HepG2 (cell line): ENCODE data around the gene IGLON5. TPM values are rescaled to one million over a fixed set of nuclear protein-coding genes. Genes with fewer than 3 reads are reported as not detected.

Source experiments
- ATAC-seq: fragments of 200-7000 bp; cut with Tn5 transposase; 3 replicates; pipeline ENCODE4 v1.9.1; 2020; ENCODE audit warnings: mild to moderate bottlenecking, moderate library complexity
- BruUV-seq: library from RNA; stranded (reverse); fragments of 400-500 nt; replicated peaks from 2 replicates; lab custom pipeline; 2021; lab: Mats Ljungman, UMichigan
- CTCF ChIA-PET: fragments of 300-600 bp; formaldehyde crosslinking; extraction: SDS; loops from one replicate; lab custom pipeline; 2021; ENCODE audit warnings: low total read pairs, inconsistent platforms, low intra/inter-chr PET ratio; lab: Yijun Ruan, JAX
- POLR2A ChIA-PET: fragments of 350-600 bp; sonication (Branson Sonifier 250); formaldehyde crosslinking; loops from one replicate; lab custom pipeline; 2020; ENCODE audit warnings: antibody characterized with exemption, inconsistent platforms; lab: Yijun Ruan, JAX
- DNase-seq: peaks from one replicate; pipeline ENCODE4 v3.0.0-alpha.2; 2015; ENCODE audit warnings: low spot score
- FAIRE-seq: peaks from 3 replicates; lab custom pipeline; 2011; peaks lifted over from hg19 to GRCh38; lab: Jason Lieb, UNC
- H2AFZ ChIP-seq: one replicate; pipeline ENCODE4 v1.6.1; 2011; ENCODE audit warnings: low read length, inconsistent platforms
- H3K27ac ChIP-seq: fragments of 300-600 bp; 3 replicates; pipeline ENCODE4 v1.8.0; 2011; ENCODE audit warnings: mixed run types, mild to moderate bottlenecking, mixed read lengths, low read length, inconsistent platforms; ENCODE audit not compliant: insufficient read depth; ENCODE audit errors: extremely low read length
- H3K27me3 ChIP-seq, 2 experiments: fragments of 200-600 bp in 1 of 2; 2 replicates in 1 of 2; 3 replicates in 1 of 2; pipeline versions ENCODE4 v1.6.0 to v1.8.0; 2011; ENCODE audit warnings: low read length in 2 of 2, mild to moderate bottlenecking in 2 of 2, moderate library complexity in 2 of 2, inconsistent platforms in 1 of 2; ENCODE audit not compliant: insufficient read depth in 2 of 2, control insufficient read depth in 1 of 2
- H3K36me3 ChIP-seq, 2 experiments: fragments of 200-600 bp in 1 of 2; replicated peaks in 1 of 2; 2 replicates in 1 of 2; 3 replicates in 1 of 2; pipeline versions ENCODE4 v1.5.1 to v1.8.0; 2011; ENCODE audit warnings: low read length in 2 of 2, inconsistent platforms in 1 of 2; ENCODE audit not compliant: insufficient read depth in 2 of 2, control insufficient read depth in 1 of 2
- H3K4me1 ChIP-seq: 2 replicates; pipeline ENCODE4 v1.5.1; 2012; ENCODE audit warnings: low read length, inconsistent platforms; ENCODE audit not compliant: insufficient read depth
- H3K4me2 ChIP-seq: 2 replicates; pipeline ENCODE4 v1.6.0; 2011; ENCODE audit warnings: low read depth, low read length, inconsistent platforms
- H3K4me3 ChIP-seq, 3 experiments: fragments of 200-600 bp in 1 of 3; sonication (generic), shearing (Covaris generic) in 1 of 3; replicated peaks in 1 of 3; 2 replicates each; pipeline ENCODE4 v1.5.1; 2011 to 2016; ENCODE audit warnings: low read length in 3 of 3, inconsistent platforms in 2 of 3, low read depth in 2 of 3, mild to moderate bottlenecking in 2 of 3, control low read depth in 1 of 3, mixed read lengths in 1 of 3; ENCODE audit not compliant: insufficient read depth in 1 of 3
- H3K79me2 ChIP-seq: one replicate; pipeline ENCODE4 v1.6.1; 2011; ENCODE audit warnings: low read length, inconsistent platforms; ENCODE audit not compliant: insufficient read depth
- H3K9ac ChIP-seq: 2 replicates; pipeline ENCODE4 v1.6.0; 2011; ENCODE audit warnings: mild to moderate bottlenecking, low read depth, low read length, inconsistent platforms; ENCODE audit not compliant: insufficient read depth
- H3K9me3 ChIP-seq: 2 replicates; pipeline ENCODE4 v1.5.1; 2012; ENCODE audit warnings: mild to moderate bottlenecking, low read length
- H4K20me1 ChIP-seq: 2 replicates; pipeline ENCODE4 v1.6.0; 2011; ENCODE audit warnings: inconsistent platforms, mild to moderate bottlenecking, low read length, moderate library complexity; ENCODE audit not compliant: insufficient read depth
- AGO1 ChIP-seq: fragments of 200-400 bp; formaldehyde crosslinking; IDR thresholded peaks from 2 replicates; pipeline ENCODE4 v1.6.1; 2017; ENCODE audit warnings: mild to moderate bottlenecking, low read depth, low read length, moderate library complexity; ENCODE audit not compliant: poor library complexity, severe bottlenecking
- AKAP8 ChIP-seq: sonication (generic); formaldehyde crosslinking; IDR thresholded peaks from 2 replicates; pipeline ENCODE4 v1.5.1; 2020; ENCODE audit warnings: mild to moderate bottlenecking, missing genetic modification reagents
- CBFB ChIP-seq: sonication (generic); formaldehyde crosslinking; IDR thresholded peaks from 2 replicates; pipeline ENCODE4 v1.4.0; 2020; ENCODE audit warnings: missing genetic modification reagents
- DPF2 ChIP-seq: sonication (generic); formaldehyde crosslinking; IDR thresholded peaks from 2 replicates; pipeline ENCODE4 v1.4.0; 2020; ENCODE audit warnings: mild to moderate bottlenecking, low read depth, missing genetic modification reagents, borderline replicate concordance
- ESRRA ChIP-seq: sonication (generic); formaldehyde crosslinking; IDR thresholded peaks from 2 replicates; pipeline ENCODE4 v1.5.1; 2020; ENCODE audit warnings: mild to moderate bottlenecking, low read depth, missing genetic modification reagents
- GMEB1 ChIP-seq: sonication (generic); formaldehyde crosslinking; IDR thresholded peaks from 2 replicates; pipeline ENCODE4 v1.5.1; 2020; ENCODE audit warnings: missing genetic modification reagents, mild to moderate bottlenecking, borderline replicate concordance
- ISX ChIP-seq: sonication (generic); formaldehyde crosslinking; conservative IDR thresholded peaks from 2 replicates; pipeline ENCODE4 v1.5.0; 2020; ENCODE audit warnings: missing genetic modification reagents
- MED8 ChIP-seq: sonication (generic); formaldehyde crosslinking; IDR thresholded peaks from 2 replicates; pipeline ENCODE4 v1.8.1; 2023; ENCODE audit warnings: mild to moderate bottlenecking, missing genetic modification reagents; ENCODE audit not compliant: insufficient replicate concordance
- RBFOX2 ChIP-seq: fragments of 200-400 bp; formaldehyde crosslinking; IDR thresholded peaks from 2 replicates; pipeline ENCODE4 v1.6.1; 2017; ENCODE audit warnings: low read depth, mild to moderate bottlenecking, low read length
- RCOR2 ChIP-seq: IDR thresholded peaks from 2 replicates; pipeline ENCODE4 v1.6.1; 2016; ENCODE audit warnings: missing biosample characterization, missing genetic modification reagents
- REPIN1 ChIP-seq: sonication (generic); formaldehyde crosslinking; IDR thresholded peaks from 2 replicates; pipeline ENCODE4 v1.8.0; 2022; ENCODE audit warnings: missing genetic modification reagents, low read depth, mild to moderate bottlenecking, borderline replicate concordance
- STAG1 ChIP-seq: sonication (generic); formaldehyde crosslinking; IDR thresholded peaks from 2 replicates; pipeline ENCODE4 v1.4.0; 2020; ENCODE audit warnings: missing genetic modification reagents
- SYNCRIP ChIP-seq: fragments of 200-400 bp; formaldehyde crosslinking; IDR thresholded peaks from 2 replicates; pipeline ENCODE4 v1.6.1; 2018; ENCODE audit warnings: mild to moderate bottlenecking, low read depth, low read length; ENCODE audit not compliant: insufficient read depth
- THAP7 ChIP-seq: sonication (generic); formaldehyde crosslinking; IDR thresholded peaks from 2 replicates; pipeline ENCODE4 v1.8.1; 2023; ENCODE audit warnings: mild to moderate bottlenecking, missing genetic modification reagents
- ZBTB43 ChIP-seq: sonication (generic); formaldehyde crosslinking; conservative IDR thresholded peaks from 2 replicates; pipeline ENCODE4 v1.4.0; 2020; ENCODE audit warnings: missing genetic modification reagents
- ZNF746 ChIP-seq: sonication (generic); formaldehyde crosslinking; IDR thresholded peaks from 2 replicates; pipeline ENCODE4 v1.8.0; 2022; ENCODE audit warnings: mild to moderate bottlenecking, missing genetic modification reagents
- WGBS: methylation state at CpG from one replicate; pipeline ENCODE4 v1.1.6; 2017; ENCODE audit warnings: low lambda C conversion rate; 5-methylcytosine and 5-hydroxymethylcytosine counted together
- in situ Hi-C: cut with HindIII; loops from 2 replicates; pipeline ENCODE4 v1.10.0; 2017; ENCODE audit warnings: low pct_unique_long_range_greater_than_20kb; ENCODE audit not compliant: extremely low pct_ligation_motif_present
- intact Hi-C: fragments of 100-400 bp; cut with micrococcal nuclease; formaldehyde crosslinking; loops from one replicate; pipeline ENCODE4 v1.10.0; 2022; ENCODE audit not compliant: unreplicated experiment
- polyA plus RNA-seq, 8 experiments: library from polyadenylated mRNA; depleted of rRNA in 3 of 8; stranded (reverse) in 7 of 8; unstranded in 1 of 8; fragments of >200 nt; fragmentation: Illumina TruSeq in 4 of 8; extraction: Trizol in 4 of 8; gene quantifications; 2 replicates each; pipeline versions ENCODE4 v1.2.1 to v1.2.3, GENCODE V29; 2011 to 2016; ENCODE audit warnings: low read depth in 4 of 8, missing spikeins in 1 of 8, mixed read lengths in 1 of 8; ENCODE audit not compliant: insufficient read depth in 1 of 8
- total RNA-seq, 5 experiments: library from RNA; depleted of rRNA; stranded (reverse); fragments of >200 nt; fragmentation: Illumina TruSeq; extraction: Trizol; gene quantifications; 2 replicates each; pipeline ENCODE4 v1.2.3, GENCODE V29; 2016; ENCODE audit warnings: low read depth in 1 of 5

IGLON5 gene
- total and polyA plus RNA-seq, 2 of the 13 experiments (the other 11 are each of a cell fraction or from before 2014, with no cell fraction given): 0.04 to 5.7 TPM

GRCh38 chr19:51341976-51342580 lies 30.6 kb downstream of the IGLON5 start, which contains the start of gene VSIG10L (continued):
- TF ChIP-seq GMEB1 (CRISPR knock-in tag): no peak
- 0 out of 2 replicates have a peak, but pooled peaks have one; percentile 2 for TF ChIP-seq AKAP8 (CRISPR knock-in tag)
- TF ChIP-seq ISX (CRISPR knock-in tag): no peak
- peak; percentile 63 for TF ChIP-seq RBFOX2

- BruUV-seq: no TSS peak
- CTCF ChIA-PET: no interaction called here
- POLR2A ChIA-PET: interaction anchor here (1.3 to 6.9 kb wide), 10 partner anchors 8 to 52 kb away, joined by 3 to 211 read pairs (median 18); partner anchors contain the start of genes ETFB, LIM2 and NKG7
- TF ChIP-seq AGO1 (peak; percentile 41), ZBTB43 (CRISPR knock-in tag) (no peak), CBFB (CRISPR knock-in tag) (no peak), ZNF746 (CRISPR knock-in tag) (no peak), MED8 (CRISPR knock-in tag) (no peak), THAP7 (CRISPR knock-in tag) (no peak), SYNCRIP (no peak), REPIN1 (CRISPR knock-in tag) (0 out of 2 replicates have a peak, but pooled peaks have one; percentile 28), STAG1 (CRISPR knock-in tag) (no peak), DPF2 (CRISPR knock-in tag) (no peak), RCOR2 (no peak; the same call in 1 of the 2 replicates), ESRRA (CRISPR knock-in tag) (no peak)
These were observed 31.5 kb downstream of the IGLON5 start for GRCh38 chr19:51342631-51343569.

More at GRCh38 chr19:51342631-51343569, 31.5 kb downstream of the IGLON5 start:
- H3K27ac ChIP-seq: peak overlapping the region; percentile 67
- in situ Hi-C loops: loop anchor here (5.0 kb wide), 1 partner anchor 54 kb away; no protein-coding TSS in a partner anchor
- no peaks in the 10 kb centered on the region for H3K27me3 ChIP-seq
- H3K79me2 ChIP-seq: peaks cover 6% of the 10 kb centered on the region
- peaks cover 28% of the 10 kb centered on the region; the same call in 1 of the 2 replicates for H4K20me1 ChIP-seq
- 46% methylated on average over 9 of the region's 9 CpGs for WGBS
- ATAC-seq: peak; percentile 12
- peak overlapping the region; percentile 71 for H3K4me2 ChIP-seq
- peaks cover 84% of the 10 kb centered on the region for H3K4me1 ChIP-seq
- DNase-seq: no peak
- H3K9me3 ChIP-seq: no peaks in the 10 kb centered on the region
- intact Hi-C loops: no loop called here
- peak overlapping the region in 1 of 3 experiments; percentile 37; a peak in 1 of 6 replicates for H3K4me3 ChIP-seq
- H3K36me3 ChIP-seq: peaks cover 13 to 34% of the 10 kb centered on the region in 2 experiments
- FAIRE-seq: peak; percentile 63
- H2AFZ ChIP-seq: no peak overlapping the region
- peak overlapping the region; percentile 73 for H3K9ac ChIP-seq
